ENCODE data around the gene HK3.

DNA sequence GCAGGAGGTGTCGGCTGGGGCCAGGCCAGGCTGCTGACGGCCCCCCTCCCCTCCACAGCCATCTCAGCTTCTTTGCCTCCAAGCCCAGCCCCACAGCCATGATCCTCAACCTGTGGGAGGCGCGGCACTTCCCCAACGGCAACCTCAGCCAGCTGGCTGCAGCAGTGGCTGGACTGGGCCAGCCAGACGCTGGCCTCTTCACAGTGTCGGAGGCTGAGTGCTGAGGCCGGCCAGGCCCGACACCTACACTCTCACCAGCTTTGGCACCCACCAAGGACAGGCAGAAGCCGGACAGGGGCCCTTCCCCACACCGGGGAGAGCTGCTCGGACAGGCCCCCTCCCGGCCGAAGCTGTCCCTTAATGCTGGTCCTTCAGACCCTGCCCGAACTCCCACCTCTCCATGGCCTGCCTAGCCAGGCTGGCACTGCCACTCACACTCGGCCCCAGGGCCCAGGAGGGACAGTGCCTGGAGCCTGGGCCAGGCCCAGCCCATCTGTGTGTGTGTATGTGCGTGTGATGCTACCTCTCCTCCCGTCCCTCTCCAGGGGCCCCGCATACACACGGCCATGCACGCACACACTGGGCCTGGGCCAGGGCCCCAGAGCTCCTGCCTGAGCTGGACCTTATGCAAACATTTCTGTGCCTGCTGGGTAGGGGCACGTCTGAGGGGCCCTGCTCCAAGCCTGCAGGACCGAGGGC lies 19.3 kb downstream of the HK3 start:
- TF ChIP-seq, protein P1, sequence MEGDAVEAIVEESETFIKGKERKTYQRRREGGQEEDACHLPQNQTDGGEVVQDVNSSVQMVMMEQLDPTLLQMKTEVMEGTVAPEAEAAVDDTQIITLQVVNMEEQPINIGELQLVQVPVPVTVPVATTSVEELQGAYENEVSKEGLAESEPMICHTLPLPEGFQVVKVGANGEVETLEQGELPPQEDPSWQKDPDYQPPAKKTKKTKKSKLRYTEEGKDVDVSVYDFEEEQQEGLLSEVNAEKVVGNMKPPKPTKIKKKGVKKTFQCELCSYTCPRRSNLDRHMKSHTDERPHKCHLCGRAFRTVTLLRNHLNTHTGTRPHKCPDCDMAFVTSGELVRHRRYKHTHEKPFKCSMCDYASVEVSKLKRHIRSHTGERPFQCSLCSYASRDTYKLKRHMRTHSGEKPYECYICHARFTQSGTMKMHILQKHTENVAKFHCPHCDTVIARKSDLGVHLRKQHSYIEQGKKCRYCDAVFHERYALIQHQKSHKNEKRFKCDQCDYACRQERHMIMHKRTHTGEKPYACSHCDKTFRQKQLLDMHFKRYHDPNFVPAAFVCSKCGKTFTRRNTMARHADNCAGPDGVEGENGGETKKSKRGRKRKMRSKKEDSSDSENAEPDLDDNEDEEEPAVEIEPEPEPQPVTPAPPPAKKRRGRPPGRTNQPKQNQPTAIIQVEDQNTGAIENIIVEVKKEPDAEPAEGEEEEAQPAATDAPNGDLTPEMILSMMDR (IDR thresholded peaks at IDR 0.05; ENCODE audit: poor library complexity, severe bottlenecking) = no peak
- TF ChIP-seq MXI1 (conservative IDR thresholded peaks at IDR 0.05; ENCODE audit: poor library complexity, severe bottlenecking) = no peak

All from neural cell (in vitro differentiated cells).